Ectodermal cell (in vitro differentiated cells): ENCODE measurements around the gene GRAP2.

Experiments
- H3K27ac ChIP-seq: 2 replicates; pipeline ENCODE4 v1.7.0; 2013; ENCODE audit warnings: mild to moderate bottlenecking, low read depth, low read length; ENCODE audit not compliant: insufficient read depth, poor library complexity, severe bottlenecking
- H3K27me3 ChIP-seq: 2 replicates; pipeline ENCODE4 v1.7.0; 2013; ENCODE audit warnings: mild to moderate bottlenecking, low read length; ENCODE audit not compliant: insufficient read depth, control insufficient read depth, poor library complexity, severe bottlenecking
- H3K36me3 ChIP-seq: one replicate; pipeline ENCODE4 v1.7.0; 2013; ENCODE audit warnings: low read length; ENCODE audit not compliant: control insufficient read depth, insufficient read depth
- H3K4me1 ChIP-seq: one replicate; pipeline ENCODE4 v1.7.0; 2013; ENCODE audit warnings: low read length; ENCODE audit not compliant: control insufficient read depth, insufficient read depth
- H3K4me3 ChIP-seq: 2 replicates; pipeline ENCODE4 v1.7.0; 2013; ENCODE audit warnings: low read depth, low read length, control low read depth; ENCODE audit not compliant: insufficient read depth
- H3K9me3 ChIP-seq: 2 replicates; pipeline ENCODE4 v1.7.0; 2013; ENCODE audit warnings: mild to moderate bottlenecking, low read length, moderate library complexity; ENCODE audit not compliant: control insufficient read depth
- WGBS, 2 experiments: methylation state at CpG; one replicate each; pipeline ENCODE4 v1.1.7; 2013; ENCODE audit warnings: missing lambda C conversion rate in 2 of 2; 5-methylcytosine and 5-hydroxymethylcytosine counted together

Gene GRAP2

DNA sequence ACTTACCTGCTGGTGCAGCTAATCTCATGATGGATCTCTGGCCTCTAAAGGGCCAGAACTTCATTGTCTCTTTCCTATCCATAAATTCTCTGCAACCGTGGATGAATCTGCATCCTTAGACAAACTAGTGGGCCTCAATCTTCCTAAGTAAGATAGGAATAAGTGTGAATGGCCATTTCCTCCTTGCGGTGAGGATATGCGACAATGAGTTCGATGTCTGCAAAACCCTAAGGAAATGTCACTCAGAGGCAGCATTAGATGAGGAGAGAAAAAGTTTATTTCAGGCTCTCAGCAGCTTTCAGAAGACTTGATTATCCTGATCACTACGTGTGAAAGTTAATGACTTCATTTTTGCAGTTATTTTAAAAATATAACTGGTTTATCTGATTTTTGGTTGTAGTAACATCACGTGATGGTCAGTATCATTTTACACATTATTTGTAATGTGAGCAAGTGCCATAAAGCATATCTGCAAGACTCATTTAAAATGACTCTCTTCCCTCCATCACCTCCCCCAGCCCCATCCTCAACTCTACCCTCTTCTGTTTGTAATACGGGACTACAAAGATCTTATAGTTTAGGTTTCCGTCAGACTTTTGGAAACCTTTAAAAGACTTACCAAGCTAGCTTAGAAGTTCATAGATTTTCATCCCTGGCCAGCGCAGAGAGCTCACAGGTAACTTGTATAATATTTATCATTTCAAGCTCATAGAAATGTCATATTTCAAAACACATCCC, 10.2 kb downstream of the GRAP2 start:
- H3K4me3 ChIP-seq, result no peak overlapping the region
- peaks cover 28% of the 10 kb centered on the region for H3K4me1 ChIP-seq
- 93 to 94% methylated on average over 7 to 9 of the region's 9 CpGs for WGBS, 2 experiments
- no peaks in the 10 kb centered on the region for H3K27me3 ChIP-seq
- no peak overlapping the region for H3K27ac ChIP-seq
- H3K9me3 ChIP-seq, result no peaks in the 10 kb centered on the region
- no peaks in the 10 kb centered on the region for H3K36me3 ChIP-seq

DNA sequence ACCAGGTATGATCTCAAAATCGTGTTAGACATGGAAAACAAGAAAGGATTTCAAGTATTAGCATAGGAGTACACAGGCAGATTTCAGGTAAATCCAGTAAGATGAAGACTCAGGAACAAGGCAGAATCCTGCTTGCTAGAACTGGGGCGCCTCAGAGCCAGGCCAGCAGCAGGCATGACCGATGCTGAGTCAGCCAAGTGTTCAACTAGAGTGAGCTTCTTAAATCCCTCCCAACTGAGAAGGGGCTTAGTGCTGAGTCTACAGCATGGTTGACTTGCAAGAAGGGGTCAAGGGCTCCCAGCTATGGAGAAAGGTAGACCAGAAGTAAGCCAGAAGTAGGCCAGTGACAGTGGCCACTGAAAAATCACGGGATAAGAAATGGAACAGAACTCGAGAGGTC, 12.4 kb downstream of the GRAP2 start:
- WGBS, 2 experiments, result 90 to 92% methylated on average over 5 of the region's 5 CpGs
- no peaks in the 10 kb centered on the region for H3K36me3 ChIP-seq
- no peak overlapping the region for H3K27ac ChIP-seq

DNA sequence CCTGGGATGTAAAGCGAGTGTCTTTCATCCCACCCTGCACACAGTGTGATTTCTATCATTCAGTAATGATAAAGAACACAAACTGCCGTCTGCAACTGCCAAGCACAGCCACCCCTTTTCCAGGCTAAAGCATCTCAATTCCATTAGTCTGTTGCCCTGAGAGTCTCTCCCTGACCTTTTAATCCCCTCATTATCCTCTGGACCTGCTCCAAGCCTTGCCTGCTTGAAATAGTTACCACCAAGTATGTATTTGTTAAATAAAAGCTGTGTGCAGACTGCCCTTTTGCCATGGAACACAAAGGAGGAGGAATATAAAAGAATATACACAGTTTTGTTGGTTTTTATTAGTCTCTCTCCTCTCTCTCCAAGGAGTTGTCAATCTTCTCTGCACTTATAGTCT, 13.0 kb downstream of the GRAP2 start:
- no peaks in the 10 kb centered on the region for H3K36me3 ChIP-seq
- no peak overlapping the region for H3K27ac ChIP-seq
- H3K4me1 ChIP-seq, result peaks cover 24% of the 10 kb centered on the region
- no peaks in the 10 kb centered on the region for H3K9me3 ChIP-seq
- WGBS, 2 experiments, result 46 to 64% methylated on average over 2 of the region's 2 CpGs
- no peaks in the 10 kb centered on the region for H3K27me3 ChIP-seq
- H3K4me3 ChIP-seq, result no peak overlapping the region

More for the DNA sequence above, 12.4 kb downstream of the GRAP2 start:
- Histone ChIP-seq H3K27me3 (no peaks in the 10 kb centered on the region), H3K4me3 (no peak overlapping the region), H3K4me1 (peaks cover 24% of the 10 kb centered on the region), H3K9me3 (no peaks in the 10 kb centered on the region)

GRCh38 chr22:39914584-39914983, 13.7 kb downstream of the GRAP2 start:
- no peaks in the 10 kb centered on the region for H3K27me3 ChIP-seq
- no peak overlapping the region for H3K4me3 ChIP-seq
- H3K36me3 ChIP-seq, result no peaks in the 10 kb centered on the region
- 94 to 96% methylated on average over 9 of the region's 9 CpGs for WGBS, 2 experiments
- H3K4me1 ChIP-seq, result peaks cover 24% of the 10 kb centered on the region
- H3K9me3 ChIP-seq, result no peaks in the 10 kb centered on the region
- H3K27ac ChIP-seq, result no peak overlapping the region

- no peaks in the 10 kb centered on the region for H3K36me3 ChIP-seq
- H3K27me3 ChIP-seq, result no peaks in the 10 kb centered on the region
- no peak overlapping the region for H3K27ac ChIP-seq
- no peak overlapping the region for H3K4me3 ChIP-seq
- peaks cover 24% of the 10 kb centered on the region for H3K4me1 ChIP-seq
- H3K9me3 ChIP-seq, result no peaks in the 10 kb centered on the region
- 49 to 56% methylated on average over 4 of the region's 4 CpGs for WGBS, 2 experiments
Measured at GRCh38 chr22:39915295-39915726, 14.4 kb downstream of the GRAP2 start.

DNA sequence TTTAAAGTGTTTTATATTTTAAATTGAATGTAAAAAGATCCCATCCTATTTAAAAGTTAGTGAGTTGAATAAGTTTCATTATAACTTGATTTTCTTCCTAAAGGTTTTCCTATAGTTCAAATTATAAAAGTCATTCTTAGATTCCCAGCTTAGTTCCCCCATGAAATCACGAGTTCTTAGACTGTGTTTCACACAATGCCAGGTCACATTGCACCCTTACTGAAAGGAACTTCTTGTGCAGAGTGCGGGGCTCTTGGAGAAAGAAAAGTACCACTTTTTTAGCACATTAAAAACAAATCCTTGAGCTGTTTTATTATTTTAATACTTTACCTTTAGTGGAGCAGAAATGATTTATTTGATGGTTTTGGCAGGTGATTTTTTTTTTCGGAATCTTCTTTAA, 15.6 kb downstream of the GRAP2 start:
- Histone ChIP-seq H3K4me3 (no peak overlapping the region), H3K36me3 (no peaks in the 10 kb centered on the region), H3K9me3 (no peaks in the 10 kb centered on the region), H3K4me1 (peaks cover 24% of the 10 kb centered on the region), H3K27me3 (no peaks in the 10 kb centered on the region), H3K27ac (no peak overlapping the region)
- 93 to 100% methylated on average over 2 of the region's 3 CpGs for WGBS, 2 experiments

GRCh38 chr22:39917197-39917643, 16.3 kb downstream of the GRAP2 start:
- Histone ChIP-seq H3K9me3 (no peaks in the 10 kb centered on the region), H3K27ac (no peak overlapping the region), H3K36me3 (no peaks in the 10 kb centered on the region), H3K4me3 (no peak overlapping the region), H3K4me1 (peaks cover 24% of the 10 kb centered on the region), H3K27me3 (no peaks in the 10 kb centered on the region)
- WGBS, 2 experiments, result 84 to 87% methylated on average over 5 of the region's 5 CpGs

- no peaks in the 10 kb centered on the region for H3K36me3 ChIP-seq
- WGBS, 2 experiments, result 89 to 92% methylated on average over 10 to 12 of the region's 12 CpGs
- no peaks in the 10 kb centered on the region for H3K27me3 ChIP-seq
- no peaks in the 10 kb centered on the region for H3K9me3 ChIP-seq
- H3K27ac ChIP-seq, result no peak overlapping the region
- peaks cover 22% of the 10 kb centered on the region for H3K4me1 ChIP-seq
- no peak overlapping the region for H3K4me3 ChIP-seq
Measured at GRCh38 chr22:39917776-39918495, 17.1 kb downstream of the GRAP2 start.

DNA sequence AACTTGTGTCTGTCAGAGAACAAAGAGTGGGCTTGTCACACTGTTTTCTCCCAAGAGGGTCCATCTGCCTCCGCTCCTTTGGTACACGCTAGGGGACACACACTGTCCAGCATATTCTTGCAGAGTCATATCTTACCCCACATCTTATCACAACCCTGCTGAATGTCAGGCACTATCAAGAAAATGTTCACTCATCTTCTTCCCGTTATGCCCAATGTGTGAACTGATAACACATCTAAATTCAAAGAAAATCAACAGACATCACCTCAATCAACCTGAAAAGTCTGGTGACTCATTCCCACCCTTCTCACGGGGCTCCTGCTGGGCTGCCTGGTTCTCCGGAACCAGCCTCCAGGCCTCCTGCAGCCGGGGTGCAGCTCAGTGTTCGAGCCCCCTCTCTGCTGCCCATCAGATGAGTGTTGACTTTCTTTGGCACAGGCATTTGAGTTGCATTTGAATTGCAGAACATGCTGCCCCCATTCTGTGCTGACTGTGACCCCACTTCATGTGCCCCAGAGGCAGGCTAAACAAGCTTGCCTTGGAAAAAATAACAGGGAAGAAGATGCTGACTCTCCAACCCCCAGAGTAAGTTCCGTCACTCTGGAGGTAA, 19.4 kb downstream of the GRAP2 start:
- 89 to 90% methylated on average over 8 of the region's 8 CpGs for WGBS, 2 experiments

GRCh38 chr22:39923696-39924095, 22.8 kb downstream of the GRAP2 start:
- H3K27ac ChIP-seq, result no peak overlapping the region
- no peaks in the 10 kb centered on the region for H3K9me3 ChIP-seq
- H3K27me3 ChIP-seq, result no peaks in the 10 kb centered on the region
- H3K36me3 ChIP-seq, result no peaks in the 10 kb centered on the region
- 95 to 96% methylated on average over 5 of the region's 5 CpGs for WGBS, 2 experiments
- H3K4me1 ChIP-seq, result no peaks in the 10 kb centered on the region
- no peak overlapping the region for H3K4me3 ChIP-seq

More for the DNA sequence above, 19.4 kb downstream of the GRAP2 start:
- Histone ChIP-seq H3K36me3 (no peaks in the 10 kb centered on the region), H3K27ac (no peak overlapping the region), H3K27me3 (no peaks in the 10 kb centered on the region), H3K4me3 (no peak overlapping the region), H3K4me1 (peaks cover 8% of the 10 kb centered on the region), H3K9me3 (no peaks in the 10 kb centered on the region)
